Measurements from ENCODE around the gene PIP5K1C.

- TF ChIP-seq CTCF (IDR thresholded peaks at IDR 0.05; ENCODE audit: insufficient read depth, low read length, poor library complexity, severe bottlenecking), result no peak
- TF ChIP-seq EZH2phosphoT487 (conservative IDR thresholded peaks at IDR 0.05; ENCODE audit: low read length), result no peak
Measured at GRCh38 chr19:3668331-3669081, 31.8 kb downstream of the PIP5K1C start.
